Measurements from ENCODE around the gene VCP. TPM values are rescaled to one million over a fixed set of nuclear protein-coding genes. Genes with fewer than 3 reads are reported as not detected.
A peak's percentile ranks its signal among the peaks of the same experiment; 100 is the strongest.

The VCP gene
- total RNA-seq, 1 donor from 2014 or later, result 185 TPM

GRCh38 chr9:35048511-35048910 lies 23.9 kb downstream of the VCP start:
- ATAC-seq, result no peak
- H3K36me3 ChIP-seq, result peaks cover 53% of the 10 kb centered on the region
- no peak overlapping the region for H3K27ac ChIP-seq
- intact Hi-C loops (cut with DNase I), result no loop called here
- H3K27me3 ChIP-seq, result no peaks in the 10 kb centered on the region
- no peaks in the 10 kb centered on the region for H3K9me3 ChIP-seq
- no peak for TF ChIP-seq CTCF (IDR thresholded peaks at IDR 0.05)
- no peaks in the 10 kb centered on the region for H3K4me1 ChIP-seq
- no peak for DNase-seq
- no peak overlapping the region for H3K4me3 ChIP-seq

- ATAC-seq (no peak), DNase-seq (no peak)
- H3K27ac ChIP-seq, result no peak overlapping the region
- no peak for TF ChIP-seq CTCF (IDR thresholded peaks at IDR 0.05)
- H3K27me3 ChIP-seq, result no peaks in the 10 kb centered on the region
- intact Hi-C loops (cut with DNase I), result no loop called here
- H3K9me3 ChIP-seq, result no peaks in the 10 kb centered on the region
- no peaks in the 10 kb centered on the region for H3K4me1 ChIP-seq
- H3K4me3 ChIP-seq, result no peak overlapping the region
- peaks cover 31% of the 10 kb centered on the region for H3K36me3 ChIP-seq
These were observed 28.4 kb downstream of the VCP start for GRCh38 chr9:35044071-35044470.

DNA sequence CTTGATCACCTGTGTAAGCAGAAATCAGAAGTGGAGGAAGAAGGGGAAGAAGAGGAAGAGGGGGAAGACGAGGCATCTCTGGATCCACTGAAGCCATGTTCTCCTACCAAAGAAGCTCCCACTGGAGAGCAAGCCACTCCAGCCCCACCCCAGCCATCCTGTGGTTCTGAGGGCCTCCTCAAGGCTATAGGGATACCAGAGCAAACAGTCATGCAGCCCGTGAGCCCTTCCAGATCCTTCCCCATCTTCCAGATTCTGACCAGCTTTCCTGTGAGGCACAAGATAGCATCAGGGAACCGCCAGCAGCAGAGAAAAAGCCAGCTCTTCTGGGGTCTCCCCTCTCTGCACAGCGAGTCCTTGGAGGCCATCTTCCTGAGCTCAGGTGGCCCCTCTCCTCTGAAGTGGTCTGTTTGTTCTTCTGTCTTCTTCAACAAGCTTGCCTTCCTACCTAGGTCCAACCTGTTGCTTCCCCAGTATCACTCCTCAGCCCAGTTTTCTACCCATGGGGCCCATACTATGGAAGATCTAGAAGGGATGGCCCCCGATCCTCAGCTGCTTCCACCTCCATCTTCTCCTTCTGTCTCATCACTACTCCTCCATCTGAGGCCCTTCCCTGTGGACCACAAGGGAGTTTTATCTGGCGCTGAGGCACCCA lies 29.4 kb downstream of the VCP start:
- no peak for DNase-seq
- intact Hi-C loops (cut with DNase I), result no loop called here

DNA sequence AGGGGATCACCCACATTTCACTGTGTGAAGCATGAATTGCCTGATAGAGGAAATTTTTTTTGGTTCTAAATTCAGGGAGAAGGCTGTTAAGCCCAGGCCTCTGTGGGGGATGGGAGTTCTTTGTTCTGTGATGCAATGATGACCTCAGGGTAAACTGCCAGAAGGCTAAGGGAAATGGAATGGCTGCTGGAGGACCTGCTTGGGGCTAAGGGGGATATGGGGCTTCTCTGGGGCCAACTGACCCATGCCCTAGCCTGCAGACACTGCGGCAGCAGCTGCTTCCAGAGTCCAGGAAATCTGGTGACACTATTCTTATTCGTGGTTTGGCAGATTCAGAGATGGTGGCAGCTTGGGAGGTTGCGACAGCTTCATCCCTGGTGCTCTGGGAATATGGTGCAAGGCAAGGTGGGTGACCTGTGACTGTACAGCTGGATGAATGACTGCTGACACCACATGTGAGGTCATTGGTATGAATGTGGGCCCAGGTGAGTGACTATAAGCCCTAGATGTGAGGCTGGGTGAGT lies 30.3 kb downstream of the VCP start:
- no peaks in the 10 kb centered on the region for H3K4me1 ChIP-seq
- intact Hi-C loops (cut with DNase I), result no loop called here
- no peaks in the 10 kb centered on the region for H3K27me3 ChIP-seq
- no peak for DNase-seq
- TF ChIP-seq CTCF (IDR thresholded peaks at IDR 0.05), result no peak
- H3K36me3 ChIP-seq, result peaks cover 20% of the 10 kb centered on the region
- H3K27ac ChIP-seq, result no peak overlapping the region
- no peak overlapping the region for H3K4me3 ChIP-seq
- no peak for ATAC-seq
- H3K9me3 ChIP-seq, result no peaks in the 10 kb centered on the region

More for the DNA sequence above, 29.4 kb downstream of the VCP start:
- Histone ChIP-seq H3K4me1 (no peaks in the 10 kb centered on the region), H3K27me3 (no peaks in the 10 kb centered on the region), H3K36me3 (peaks cover 25% of the 10 kb centered on the region), H3K9me3 (no peaks in the 10 kb centered on the region), H3K27ac (no peak overlapping the region), H3K4me3 (no peak overlapping the region)
- TF ChIP-seq CTCF (IDR thresholded peaks at IDR 0.05), result no peak
- no peak for ATAC-seq

GRCh38 chr9:35035851-35036701 lies 36.3 kb downstream of the VCP start:
- peak overlapping the region; percentile 40 for H3K4me3 ChIP-seq
- H3K27ac ChIP-seq, result peak overlapping the region; percentile 17
- no peaks in the 10 kb centered on the region for H3K27me3 ChIP-seq
- H3K9me3 ChIP-seq, result no peaks in the 10 kb centered on the region
- TF ChIP-seq CTCF (IDR thresholded peaks at IDR 0.05), result no peak
- intact Hi-C loops (cut with DNase I), result no loop called here
- H3K36me3 ChIP-seq, result no peaks in the 10 kb centered on the region
- ATAC-seq (peak; percentile 83), DNase-seq (peak; percentile 79)
- H3K4me1 ChIP-seq, result peaks cover 4% of the 10 kb centered on the region
